SH-SY5Y (cell line): Measurements from ENCODE around the gene PGF.

Experiments used
- GATA2 ChIP-seq: IDR thresholded peaks from 2 replicates; pipeline ENCODE4 v1.6.1; 2011; ENCODE audit warnings: mild to moderate bottlenecking, low read depth, low read length
- GATA3 ChIP-seq: IDR thresholded peaks from 2 replicates; pipeline ENCODE4 v1.6.1; 2011; ENCODE audit warnings: low read depth, mild to moderate bottlenecking, low read length, moderate library complexity

GRCh38 chr14:74934476-74935359 is 20.7 kb downstream of the PGF start:
- no peak for TF ChIP-seq GATA2
- no peak for TF ChIP-seq GATA3
